8988T (cell line): ENCODE data around the gene NXN.
"Not testable (repeated sequence)": the region's sequence is repeated elsewhere in the genome, so short reads cannot be mapped to it uniquely, and the experiment has no call there.

Experiments used
- DNase-seq: peaks from one replicate; pipeline ENCODE4 v3.0.0; 2011

The NXN gene

GRCh38 chr17:881778-882177, 97.8 kb downstream of the NXN start:
- DNase-seq = no peak

GRCh38 chr17:880443-881269, 98.9 kb downstream of the NXN start:
- DNase-seq = no peak

DNA sequence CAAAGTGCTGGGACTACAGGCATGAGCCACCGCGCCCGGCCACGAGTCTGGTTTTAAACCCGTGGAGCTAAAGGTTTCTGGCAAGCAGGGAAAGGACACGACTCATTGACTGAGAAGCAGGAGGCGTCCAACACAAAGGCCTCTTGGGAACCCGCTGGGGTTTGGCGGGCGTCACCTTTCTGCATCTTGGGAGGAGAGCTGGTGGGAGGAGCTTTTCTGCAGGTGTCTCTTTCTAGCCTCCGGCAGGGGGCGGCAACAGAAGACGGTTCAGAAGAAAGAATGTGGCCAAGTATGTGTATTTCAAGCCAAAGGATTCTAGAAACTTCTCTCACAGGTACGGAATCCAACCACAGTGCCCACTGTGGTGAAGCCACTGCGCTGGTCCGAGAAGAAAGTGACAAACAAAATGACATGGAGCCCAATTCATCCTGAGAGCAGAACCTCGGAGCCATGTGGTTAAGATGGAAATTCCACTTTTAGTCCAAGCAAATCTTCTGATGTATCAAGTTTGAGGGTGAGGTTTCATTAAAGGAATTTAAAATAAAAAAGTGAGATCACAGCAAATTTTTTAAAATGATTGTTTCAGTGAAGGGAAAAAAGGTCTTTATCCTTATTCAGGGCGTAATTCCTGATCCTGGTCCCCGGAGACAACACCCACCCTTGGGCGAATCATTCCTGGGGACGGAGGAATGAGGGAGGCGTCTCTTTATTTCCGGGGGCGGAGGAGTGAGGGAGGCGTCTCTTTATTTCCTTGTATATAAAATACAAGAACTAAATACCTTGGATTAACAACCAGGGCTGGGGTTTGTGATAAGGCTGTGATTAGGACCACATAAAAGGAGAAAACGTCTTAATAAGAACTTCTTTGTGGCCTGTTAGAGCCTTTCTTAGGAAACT, 99.8 kb downstream of the NXN start:
- DNase-seq = peak; percentile 56

GRCh38 chr17:877630-878029, 101.9 kb downstream of the NXN start:
- no peak for DNase-seq

DNA sequence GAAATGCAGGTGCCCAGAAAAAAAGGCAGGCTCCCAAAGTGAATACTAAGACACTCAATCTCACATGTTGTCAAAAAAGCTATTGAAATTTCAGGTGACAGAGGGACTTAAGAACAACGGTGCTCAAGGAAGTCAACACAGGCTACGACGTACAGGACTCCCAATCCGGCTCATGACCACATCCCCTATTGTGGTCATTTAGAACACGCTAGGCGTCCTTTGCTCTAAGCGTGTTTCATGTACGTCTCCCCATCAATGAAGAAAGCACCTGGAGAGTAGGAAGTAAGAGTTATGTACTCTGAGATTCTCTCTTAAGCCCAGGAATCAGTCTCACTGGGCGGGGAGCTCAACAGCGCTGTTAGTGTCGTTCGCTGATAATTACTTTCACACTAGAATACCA, 103.3 kb downstream of the NXN start:
- DNase-seq = no peak

DNA sequence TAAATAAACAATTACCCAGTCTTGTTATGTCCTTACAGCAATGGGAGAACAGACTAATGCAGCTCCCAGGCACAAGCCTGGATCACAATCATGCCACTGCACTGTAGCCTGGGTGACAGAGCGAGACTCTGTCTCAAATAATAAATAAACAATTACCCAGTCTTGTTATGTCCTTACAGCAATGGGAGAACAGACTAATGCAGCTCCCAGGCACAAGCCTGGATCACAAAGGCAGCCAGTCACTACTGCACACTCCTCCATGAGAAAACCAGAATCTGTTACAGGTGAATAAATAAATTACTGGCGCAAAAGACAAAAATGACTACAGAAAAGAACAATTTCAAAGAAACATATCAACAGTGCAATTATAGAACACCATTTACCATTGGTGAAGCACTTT, 105.0 kb downstream of the NXN start:
- DNase-seq = not testable (repeated sequence)

- DNase-seq = no peak
Measured at GRCh38 chr17:872855-873254, 106.7 kb downstream of the NXN start.

GRCh38 chr17:871751-872519, 107.6 kb downstream of the NXN start:
- no peak for DNase-seq

DNA sequence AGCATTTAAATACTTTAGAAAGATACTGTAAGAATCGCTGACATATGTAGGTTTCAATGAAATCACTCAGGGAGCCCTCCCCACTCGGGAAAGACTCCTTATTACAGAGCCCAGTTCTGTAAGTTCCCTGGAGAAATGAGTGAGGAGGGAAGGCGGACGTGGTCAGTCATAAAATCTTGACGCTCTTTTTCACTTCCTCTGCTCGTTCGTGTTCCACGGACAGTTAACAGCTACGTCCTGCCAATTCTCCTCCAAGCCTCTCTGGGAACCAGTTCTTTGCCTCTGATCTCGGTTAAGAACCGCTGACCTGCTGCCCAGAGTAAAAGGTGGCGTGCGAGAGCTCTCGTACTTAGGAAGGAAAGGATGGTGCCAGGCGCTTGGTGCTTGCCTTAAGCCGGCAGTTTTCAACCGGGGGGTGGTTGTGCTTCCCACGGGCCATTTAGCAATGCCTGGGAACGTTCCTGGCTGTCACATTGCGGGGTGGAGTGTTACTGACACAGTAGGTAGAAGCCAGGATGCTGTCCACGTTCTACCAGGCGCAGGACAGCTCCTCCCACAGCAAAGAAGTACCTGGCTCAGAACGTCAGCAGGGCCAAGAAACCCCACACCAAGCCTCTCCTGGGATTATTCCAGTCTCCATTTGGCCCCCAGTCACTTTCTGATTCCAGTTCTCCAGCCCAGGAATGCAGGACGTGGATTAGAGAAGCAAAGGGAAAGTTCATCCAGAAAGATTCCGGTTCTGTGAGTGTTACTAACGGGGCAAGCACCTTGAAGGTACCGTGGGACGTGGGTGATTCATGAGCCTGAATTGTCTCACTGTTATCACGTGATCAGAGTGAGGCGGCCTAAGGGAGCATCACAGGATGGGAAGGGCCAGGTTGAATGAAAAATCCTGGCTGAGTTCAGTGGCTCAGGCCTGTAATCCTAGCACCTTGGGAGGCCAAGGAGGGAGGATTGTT, 109.7 kb downstream of the NXN start:
- no peak for DNase-seq

- DNase-seq = no peak
Measured at GRCh38 chr17:869086-869485, 110.5 kb downstream of the NXN start.

DNA sequence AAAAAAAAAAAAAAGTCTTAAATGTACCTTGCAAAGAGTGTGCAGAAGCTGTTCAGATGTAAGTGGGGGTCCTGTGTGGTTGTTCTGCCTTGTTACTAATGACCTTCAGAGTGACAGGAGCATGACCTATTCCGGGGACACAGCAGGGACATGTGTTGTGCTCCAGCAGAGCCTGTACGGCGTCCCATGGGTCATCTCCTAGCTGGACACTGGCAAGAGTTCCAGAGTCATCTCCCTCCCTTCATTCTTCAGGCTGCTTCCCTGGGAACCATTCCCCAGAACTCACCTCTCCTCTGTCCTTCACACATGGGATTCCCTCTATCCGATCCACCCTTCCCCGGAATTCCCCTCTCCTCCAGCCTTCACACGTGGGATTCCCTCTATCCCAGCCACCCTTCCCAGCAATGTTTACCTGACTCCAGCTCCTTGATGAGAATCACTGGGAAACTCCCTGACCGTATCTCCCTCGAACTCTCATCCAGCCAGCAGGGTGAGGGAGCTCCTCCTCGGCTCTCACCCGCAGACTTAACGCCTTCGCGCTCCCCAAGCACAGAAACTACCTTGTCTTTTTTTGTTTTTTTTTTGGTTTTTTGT, 111.6 kb downstream of the NXN start:
- DNase-seq = no peak

- DNase-seq = not testable (repeated sequence)
Measured at GRCh38 chr17:867238-867637, 112.3 kb downstream of the NXN start.

DNA sequence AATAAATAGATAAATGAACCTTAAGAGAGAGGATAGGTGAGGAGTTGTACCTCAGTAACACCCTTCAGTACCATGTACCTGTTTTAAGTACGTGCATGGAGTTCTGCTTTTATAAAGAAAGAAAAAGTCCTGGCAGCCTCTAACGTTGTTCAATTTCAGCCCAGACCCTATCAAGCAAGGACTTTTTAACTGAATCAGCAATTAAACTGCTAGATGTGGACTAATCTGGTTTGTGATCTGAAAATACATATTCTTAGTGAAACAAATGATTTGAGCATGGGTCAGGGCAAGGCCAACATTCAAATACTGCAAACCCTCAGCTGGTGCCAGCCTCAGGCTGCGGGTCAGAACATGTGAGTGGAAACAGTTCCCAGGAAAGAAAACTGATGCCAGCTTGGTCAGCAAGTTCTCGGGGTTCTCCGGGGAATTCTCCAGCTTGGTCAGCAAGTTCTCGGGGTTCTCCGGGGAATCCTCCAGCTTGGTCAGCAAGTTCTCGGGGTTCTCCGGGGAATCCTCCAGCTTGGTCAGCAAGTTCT, 112.9 kb downstream of the NXN start:
- no peak for DNase-seq

- no peak for DNase-seq
Measured at GRCh38 chr17:864315-864714, 115.3 kb downstream of the NXN start.

DNA sequence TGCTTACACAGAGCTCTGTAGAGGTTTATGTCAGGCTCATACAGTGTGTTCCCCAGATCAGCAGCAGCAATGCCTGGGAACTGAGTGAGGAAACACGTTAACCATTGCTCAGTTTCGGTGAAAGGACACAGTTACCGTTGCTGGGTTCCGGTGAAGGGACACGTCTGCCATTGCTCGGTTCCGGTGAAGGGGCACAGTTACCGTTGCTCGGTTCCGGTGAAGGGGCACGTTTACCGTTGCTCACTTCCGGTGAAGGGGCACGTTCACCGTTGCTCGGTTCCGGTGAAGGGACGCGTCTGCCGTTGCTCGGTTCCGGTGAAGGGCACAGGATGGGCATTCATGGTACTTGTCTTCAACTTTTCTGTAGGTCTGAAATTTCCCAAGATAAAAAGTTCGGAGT, 115.7 kb downstream of the NXN start:
- no peak for DNase-seq

GRCh38 chr17:862582-862981, 117.0 kb downstream of the NXN start:
- DNase-seq = no peak

- no peak for DNase-seq
Measured at GRCh38 chr17:861364-861763, 118.2 kb downstream of the NXN start.

GRCh38 chr17:860805-861204, 118.8 kb downstream of the NXN start:
- DNase-seq = no peak

GRCh38 chr17:859824-860195, 119.8 kb downstream of the NXN start:
- DNase-seq = no peak

DNA sequence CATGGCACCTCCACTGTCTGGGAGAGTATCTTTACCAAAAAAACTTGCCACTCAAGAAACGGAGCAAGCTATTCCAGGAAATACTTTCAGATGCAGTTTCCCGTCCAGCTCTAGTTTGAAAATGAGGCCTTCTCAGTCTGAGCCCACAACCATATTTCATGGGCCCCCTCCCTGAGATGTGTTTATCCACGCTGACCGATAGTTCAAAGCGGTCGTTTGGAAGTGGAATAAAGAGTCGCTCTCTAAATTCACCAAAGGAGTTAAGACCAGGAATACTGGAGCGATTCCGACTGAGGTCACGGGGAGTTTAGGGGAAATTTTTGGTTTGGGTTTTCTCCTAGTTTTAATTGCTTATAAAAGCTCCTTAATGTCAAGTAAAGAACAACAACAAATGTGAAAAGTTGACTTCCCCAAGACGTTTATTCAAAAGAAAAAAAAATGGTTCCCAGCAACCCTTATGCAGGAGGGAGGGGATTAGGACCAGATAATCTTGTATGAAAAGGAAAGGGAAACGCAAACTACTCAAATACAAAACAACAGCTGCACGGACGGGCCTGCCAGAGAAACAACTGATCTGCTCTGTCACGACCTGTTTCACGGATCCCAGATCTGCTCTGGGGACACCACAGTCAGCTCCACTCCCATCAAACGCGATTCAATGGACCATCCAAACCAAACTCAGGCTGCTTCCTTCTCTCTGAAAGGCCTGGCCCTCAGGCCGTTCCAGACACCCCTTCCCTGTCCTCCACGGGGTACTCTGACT, 120.3 kb downstream of the NXN start:
- DNase-seq = no peak

DNA sequence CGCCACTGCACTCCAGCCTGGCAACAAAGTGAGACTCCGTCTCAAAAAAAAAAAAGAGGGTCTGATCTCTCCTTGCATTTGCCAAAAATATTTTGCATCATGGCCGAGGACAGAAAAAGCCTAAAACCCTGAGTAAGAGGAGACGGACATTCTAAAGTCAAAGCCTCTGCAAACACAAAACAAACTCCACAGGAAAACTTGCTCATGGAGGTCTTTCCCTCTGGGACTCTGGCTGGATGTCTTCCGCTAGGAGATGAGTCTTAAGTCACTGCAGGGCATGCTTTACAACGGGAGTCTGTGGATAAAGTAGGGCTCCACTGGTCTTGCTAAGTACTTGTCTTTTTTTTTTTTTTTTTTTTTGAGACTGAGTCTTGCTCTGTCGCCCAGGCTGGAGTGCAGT, 123.4 kb downstream of the NXN start:
- DNase-seq = no peak
